ENCODE measurements around the gene RARA. TPM values are rescaled to one million over a fixed set of nuclear protein-coding genes. Genes with fewer than 3 reads are reported as not detected.

Gene RARA
- total and polyA plus RNA-seq, 2 of the 4 experiments (the other 2 are of a cell fraction): 9.0 to 12.7 TPM

DNA sequence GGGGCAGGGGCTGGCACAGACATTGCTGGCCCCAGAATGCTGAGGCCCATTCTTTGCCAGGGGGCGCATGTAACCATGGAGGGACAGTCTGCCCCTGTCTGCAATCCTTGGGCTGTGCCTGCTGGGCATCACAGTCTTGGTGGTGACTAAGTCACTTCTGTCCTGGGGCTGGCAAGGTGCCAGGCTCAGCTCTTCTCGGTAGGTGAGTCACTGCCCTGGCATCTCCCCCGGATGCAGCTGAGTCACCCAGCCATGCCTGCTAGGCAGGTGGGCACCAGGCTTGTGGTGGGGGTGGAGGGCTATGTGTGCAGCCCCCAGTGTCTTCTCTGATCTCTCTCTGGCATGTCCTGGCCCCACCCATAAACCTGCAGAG, 5.6 kb downstream of the RARA start (continued):
- TF ChIP-seq MAZ (IDR thresholded peaks at IDR 0.05; ENCODE audit: borderline replicate concordance, low read depth, low read length): peak; percentile 43; the same call in 1 of the 2 replicates

- Histone ChIP-seq H3K56ac (ENCODE audit: extremely low read depth, insufficient read depth, low read length) (peak overlapping the region; percentile 3; the same call in 1 of the 2 replicates), H3K9ac (ENCODE audit: low read depth, low read length) (no peak overlapping the region), H2AK5ac (ENCODE audit: low read depth, low read length) (peak overlapping the region; percentile 86), H3K23ac (ENCODE audit: low read depth, low read length) (0 out of 2 replicates have a peak overlapping the region, but pooled peaks have one; percentile 39), H3K27ac (ENCODE audit: insufficient read depth, low read length) (no peak overlapping the region), H2BK120ac (ENCODE audit: low read depth, low read length) (peak overlapping the region; percentile 92), H2AFZ (replicated peaks; ENCODE audit: low read length, poor library complexity) (no peak overlapping the region), H3K14ac (replicated peaks; ENCODE audit: low read depth, low read length) (peak overlapping the region; percentile 61), H3K18ac (ENCODE audit: low read depth, low read length) (peak overlapping the region; percentile 13; the same call in 1 of the 2 replicates), H4K8ac (ENCODE audit: low read depth in 2 of 2, low read length in 2 of 2) (peak overlapping the region in 1 of 2 experiments; percentile 39; a peak in 2 of 4 replicates), H4K5ac (ENCODE audit: low read depth, low read length) (no peak overlapping the region; the same call in 1 of the 2 replicates), H3K9me3 (ENCODE audit: control insufficient read depth, insufficient read depth, low read length) (no peaks in the 10 kb centered on the region), H3K9me1 (ENCODE audit: insufficient read depth, low read length) (peaks cover 47% of the 10 kb centered on the region), H3K27me3 (ENCODE audit: control insufficient read depth, insufficient read depth, low read length) (no peaks in the 10 kb centered on the region), H3K4me1 (ENCODE audit: control insufficient read depth, insufficient read depth, low read length) (peaks cover 62% of the 10 kb centered on the region), H2BK20ac (ENCODE audit: low read depth, low read length) (peak overlapping the region; percentile 81), H3K36me3 (ENCODE audit: control insufficient read depth, insufficient read depth, low read length) (no peaks in the 10 kb centered on the region), H3K4ac (ENCODE audit: low read depth, low read length) (peak overlapping the region; percentile 91), H3K4me2 (ENCODE audit: low read depth, low read length) (no peak overlapping the region), H3K4me3 (ENCODE audit: insufficient read depth, low read depth, low read length) (no peak overlapping the region), H2BK5ac (ENCODE audit: low read depth, low read length, poor library complexity, severe bottlenecking) (peak overlapping the region; percentile 7), H2BK15ac (ENCODE audit: low read depth, low read length) (peak overlapping the region; percentile 63; the same call in 2 of the 3 replicates), H4K91ac (ENCODE audit: insufficient read depth, low read depth, low read length) (peak overlapping the region; percentile 55; the same call in 1 of the 2 replicates), H2AK9ac (replicated peaks; ENCODE audit: low read depth, low read length, poor library complexity) (peak overlapping the region; percentile 45), H4K20me1 (ENCODE audit: insufficient read depth, low read length) (peaks cover 16% of the 10 kb centered on the region; the same call in 1 of the 2 replicates), H3K79me1 (ENCODE audit: low read depth in 1 of 2, low read length in 2 of 2) (peaks cover 7 to 58% of the 10 kb centered on the region in 2 experiments; a peak in 3 of 4 replicates)
- in situ Hi-C loops (cut with MboI; ENCODE audit: low sequenced_read_pairs): no loop called here
- 100% methylated on average over 1 of the region's 3 CpGs; no CpG with 5 or more reads in 1 of the 2 experiments for WGBS, 2 experiments (ENCODE audit: extremely low coverage in 2 of 2, insufficient read length in 1 of 2)
- no TSS peak for BruUV-seq (replicated peaks)
- CTCF ChIA-PET: no interaction called here
- POLR2A ChIA-PET (ENCODE audit: unreplicated experiment): no interaction called here
- dilution Hi-C loops (cut with HindIII; ENCODE audit: low sequenced_read_pairs, unreplicated experiment): no loop called here
- ATAC-seq (ENCODE audit: low read depth) (no peak), DNase-seq (no peak)
- intact Hi-C loops (cut with micrococcal nuclease): no loop called here
- TF ChIP-seq POLR2A (IDR thresholded peaks at IDR 0.05; ENCODE audit: low read depth, low read length) (no peak), SMC3 (IDR thresholded peaks at IDR 0.05; ENCODE audit: low read depth, low read length) (no peak), NFE2L2 (IDR thresholded peaks at IDR 0.05; ENCODE audit: low read depth, low read length) (no peak), MXI1 (IDR thresholded peaks at IDR 0.05; ENCODE audit: borderline replicate concordance, low read depth, low read length) (no peak), RCOR1 (IDR thresholded peaks at IDR 0.05; ENCODE audit: insufficient replicate concordance, low read length) (no peak)
These were observed 6.2 kb downstream of the RARA start for GRCh38 chr17:40315206-40315605.

All from IMR-90 (cell line).